HepG2 (cell line): ENCODE results near the gene ACTR10. TPM values are rescaled to one million over a fixed set of nuclear protein-coding genes. Genes with fewer than 3 reads are reported as not detected.

Source experiments
- ATAC-seq: fragments of 200-7000 bp; cut with Tn5 transposase; 3 replicates; pipeline ENCODE4 v1.9.1; 2020; ENCODE audit warnings: mild to moderate bottlenecking, moderate library complexity
- BruUV-seq: library from RNA; stranded (reverse); fragments of 400-500 nt; replicated peaks from 2 replicates; lab custom pipeline; 2021; lab: Mats Ljungman, UMichigan
- CTCF ChIA-PET: fragments of 300-600 bp; formaldehyde crosslinking; extraction: SDS; loops from one replicate; lab custom pipeline; 2021; ENCODE audit warnings: low total read pairs, inconsistent platforms, low intra/inter-chr PET ratio; lab: Yijun Ruan, JAX
- POLR2A ChIA-PET: fragments of 350-600 bp; sonication (Branson Sonifier 250); formaldehyde crosslinking; loops from one replicate; lab custom pipeline; 2020; ENCODE audit warnings: antibody characterized with exemption, inconsistent platforms; lab: Yijun Ruan, JAX
- DNase-seq: peaks from one replicate; pipeline ENCODE4 v3.0.0-alpha.2; 2015; ENCODE audit warnings: low spot score
- FAIRE-seq: peaks from 3 replicates; lab custom pipeline; 2011; peaks lifted over from hg19 to GRCh38; lab: Jason Lieb, UNC
- H2AFZ ChIP-seq: one replicate; pipeline ENCODE4 v1.6.1; 2011; ENCODE audit warnings: low read length, inconsistent platforms
- H3K27ac ChIP-seq: fragments of 300-600 bp; 3 replicates; pipeline ENCODE4 v1.8.0; 2011; ENCODE audit warnings: mixed run types, mild to moderate bottlenecking, mixed read lengths, low read length, inconsistent platforms; ENCODE audit not compliant: insufficient read depth; ENCODE audit errors: extremely low read length
- H3K27me3 ChIP-seq, 2 experiments: fragments of 200-600 bp in 1 of 2; 2 replicates in 1 of 2; 3 replicates in 1 of 2; pipeline versions ENCODE4 v1.6.0 to v1.8.0; 2011; ENCODE audit warnings: low read length in 2 of 2, mild to moderate bottlenecking in 2 of 2, moderate library complexity in 2 of 2, inconsistent platforms in 1 of 2; ENCODE audit not compliant: insufficient read depth in 2 of 2, control insufficient read depth in 1 of 2
- H3K36me3 ChIP-seq, 2 experiments: fragments of 200-600 bp in 1 of 2; replicated peaks in 1 of 2; 2 replicates in 1 of 2; 3 replicates in 1 of 2; pipeline versions ENCODE4 v1.5.1 to v1.8.0; 2011; ENCODE audit warnings: low read length in 2 of 2, inconsistent platforms in 1 of 2; ENCODE audit not compliant: insufficient read depth in 2 of 2, control insufficient read depth in 1 of 2
- H3K4me1 ChIP-seq: 2 replicates; pipeline ENCODE4 v1.5.1; 2012; ENCODE audit warnings: low read length, inconsistent platforms; ENCODE audit not compliant: insufficient read depth
- H3K4me2 ChIP-seq: 2 replicates; pipeline ENCODE4 v1.6.0; 2011; ENCODE audit warnings: low read depth, low read length, inconsistent platforms
- H3K4me3 ChIP-seq, 3 experiments: fragments of 200-600 bp in 1 of 3; sonication (generic), shearing (Covaris generic) in 1 of 3; replicated peaks in 1 of 3; 2 replicates each; pipeline ENCODE4 v1.5.1; 2011 to 2016; ENCODE audit warnings: low read length in 3 of 3, inconsistent platforms in 2 of 3, low read depth in 2 of 3, mild to moderate bottlenecking in 2 of 3, control low read depth in 1 of 3, mixed read lengths in 1 of 3; ENCODE audit not compliant: insufficient read depth in 1 of 3
- H3K79me2 ChIP-seq: one replicate; pipeline ENCODE4 v1.6.1; 2011; ENCODE audit warnings: low read length, inconsistent platforms; ENCODE audit not compliant: insufficient read depth
- H3K9ac ChIP-seq: 2 replicates; pipeline ENCODE4 v1.6.0; 2011; ENCODE audit warnings: mild to moderate bottlenecking, low read depth, low read length, inconsistent platforms; ENCODE audit not compliant: insufficient read depth
- H3K9me3 ChIP-seq: 2 replicates; pipeline ENCODE4 v1.5.1; 2012; ENCODE audit warnings: mild to moderate bottlenecking, low read length
- H4K20me1 ChIP-seq: 2 replicates; pipeline ENCODE4 v1.6.0; 2011; ENCODE audit warnings: inconsistent platforms, mild to moderate bottlenecking, low read length, moderate library complexity; ENCODE audit not compliant: insufficient read depth
- GPN1 ChIP-seq: sonication (generic); formaldehyde crosslinking; IDR thresholded peaks from 2 replicates; pipeline ENCODE4 v1.5.1; 2020; ENCODE audit warnings: missing genetic modification reagents, borderline replicate concordance
- NRL ChIP-seq: sonication (generic); formaldehyde crosslinking; IDR thresholded peaks from 2 replicates; pipeline ENCODE4 v1.5.0; 2020; ENCODE audit warnings: missing genetic modification reagents, mild to moderate bottlenecking, moderate library complexity, borderline replicate concordance
- SALL1 ChIP-seq: sonication (generic); formaldehyde crosslinking; IDR thresholded peaks from 2 replicates; pipeline ENCODE4 v1.8.0; 2022; ENCODE audit warnings: mild to moderate bottlenecking, missing genetic modification reagents
- SAP130 ChIP-seq: IDR thresholded peaks from 2 replicates; pipeline ENCODE4 v1.6.1; 2016; ENCODE audit warnings: low read depth
- SSRP1 ChIP-seq: IDR thresholded peaks from 2 replicates; pipeline ENCODE4 v1.6.1; 2016; ENCODE audit warnings: control low read depth
- TERF1 ChIP-seq: sonication (generic); formaldehyde crosslinking; IDR thresholded peaks from 2 replicates; pipeline ENCODE4 v1.8.0; 2022; ENCODE audit warnings: mild to moderate bottlenecking, missing genetic modification reagents, moderate library complexity
- WGBS: methylation state at CpG from one replicate; pipeline ENCODE4 v1.1.6; 2017; ENCODE audit warnings: low lambda C conversion rate; 5-methylcytosine and 5-hydroxymethylcytosine counted together
- in situ Hi-C: cut with HindIII; loops from 2 replicates; pipeline ENCODE4 v1.10.0; 2017; ENCODE audit warnings: low pct_unique_long_range_greater_than_20kb; ENCODE audit not compliant: extremely low pct_ligation_motif_present
- intact Hi-C: fragments of 100-400 bp; cut with micrococcal nuclease; formaldehyde crosslinking; loops from one replicate; pipeline ENCODE4 v1.10.0; 2022; ENCODE audit not compliant: unreplicated experiment
- polyA plus RNA-seq, 8 experiments: library from polyadenylated mRNA; depleted of rRNA in 3 of 8; stranded (reverse) in 7 of 8; unstranded in 1 of 8; fragments of >200 nt; fragmentation: Illumina TruSeq in 4 of 8; extraction: Trizol in 4 of 8; gene quantifications; 2 replicates each; pipeline versions ENCODE4 v1.2.1 to v1.2.3, GENCODE V29; 2011 to 2016; ENCODE audit warnings: low read depth in 4 of 8, missing spikeins in 1 of 8, mixed read lengths in 1 of 8; ENCODE audit not compliant: insufficient read depth in 1 of 8
- total RNA-seq, 5 experiments: library from RNA; depleted of rRNA; stranded (reverse); fragments of >200 nt; fragmentation: Illumina TruSeq; extraction: Trizol; gene quantifications; 2 replicates each; pipeline ENCODE4 v1.2.3, GENCODE V29; 2016; ENCODE audit warnings: low read depth in 1 of 5
- TF ChIP-seq, protein P1 (sequence below): sonication (generic); formaldehyde crosslinking; IDR thresholded peaks from 2 replicates; pipeline ENCODE4 v1.4.0; 2020; ENCODE audit warnings: missing genetic modification reagents, borderline replicate concordance
- TF ChIP-seq, protein P2 (sequence below): sonication (generic); formaldehyde crosslinking; IDR thresholded peaks from 2 replicates; pipeline ENCODE4 v1.4.0; 2020; ENCODE audit warnings: mild to moderate bottlenecking, low read depth, missing genetic modification reagents
- TF ChIP-seq, protein P3 (sequence below): sonication (generic); formaldehyde crosslinking; IDR thresholded peaks from 2 replicates; pipeline ENCODE4 v1.4.0; 2020; ENCODE audit warnings: mild to moderate bottlenecking, missing genetic modification reagents
- TF ChIP-seq, protein P4 (sequence below): sonication (generic); formaldehyde crosslinking; IDR thresholded peaks from 2 replicates; pipeline ENCODE4 v1.4.0; 2020; ENCODE audit warnings: missing genetic modification reagents, mild to moderate bottlenecking, borderline replicate concordance

ACTR10 gene
- total and polyA plus RNA-seq, 2 of the 13 experiments (the other 11 are each of a cell fraction or from before 2014, with no cell fraction given), result 30.0 to 41.3 TPM

DNA sequence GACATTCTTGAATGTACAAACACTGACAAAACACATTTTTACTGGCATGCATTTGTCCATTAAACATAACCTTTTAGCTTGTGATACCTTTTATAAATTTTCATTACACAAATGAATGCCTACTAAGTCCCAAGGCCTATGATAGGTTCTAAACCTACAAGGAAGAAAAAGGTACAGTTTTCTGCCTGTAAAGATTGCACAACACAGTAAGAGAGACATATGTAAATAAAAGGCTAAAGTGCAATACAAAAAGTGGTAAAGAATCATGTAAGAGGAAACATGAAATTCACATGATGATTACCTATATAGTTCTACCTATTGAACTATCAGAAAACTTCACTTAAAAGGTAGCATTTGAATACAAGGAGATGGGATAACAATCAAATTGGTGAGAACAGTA is 83.8 kb downstream of the ACTR10 start (continued):
- TF ChIP-seq, protein P1, sequence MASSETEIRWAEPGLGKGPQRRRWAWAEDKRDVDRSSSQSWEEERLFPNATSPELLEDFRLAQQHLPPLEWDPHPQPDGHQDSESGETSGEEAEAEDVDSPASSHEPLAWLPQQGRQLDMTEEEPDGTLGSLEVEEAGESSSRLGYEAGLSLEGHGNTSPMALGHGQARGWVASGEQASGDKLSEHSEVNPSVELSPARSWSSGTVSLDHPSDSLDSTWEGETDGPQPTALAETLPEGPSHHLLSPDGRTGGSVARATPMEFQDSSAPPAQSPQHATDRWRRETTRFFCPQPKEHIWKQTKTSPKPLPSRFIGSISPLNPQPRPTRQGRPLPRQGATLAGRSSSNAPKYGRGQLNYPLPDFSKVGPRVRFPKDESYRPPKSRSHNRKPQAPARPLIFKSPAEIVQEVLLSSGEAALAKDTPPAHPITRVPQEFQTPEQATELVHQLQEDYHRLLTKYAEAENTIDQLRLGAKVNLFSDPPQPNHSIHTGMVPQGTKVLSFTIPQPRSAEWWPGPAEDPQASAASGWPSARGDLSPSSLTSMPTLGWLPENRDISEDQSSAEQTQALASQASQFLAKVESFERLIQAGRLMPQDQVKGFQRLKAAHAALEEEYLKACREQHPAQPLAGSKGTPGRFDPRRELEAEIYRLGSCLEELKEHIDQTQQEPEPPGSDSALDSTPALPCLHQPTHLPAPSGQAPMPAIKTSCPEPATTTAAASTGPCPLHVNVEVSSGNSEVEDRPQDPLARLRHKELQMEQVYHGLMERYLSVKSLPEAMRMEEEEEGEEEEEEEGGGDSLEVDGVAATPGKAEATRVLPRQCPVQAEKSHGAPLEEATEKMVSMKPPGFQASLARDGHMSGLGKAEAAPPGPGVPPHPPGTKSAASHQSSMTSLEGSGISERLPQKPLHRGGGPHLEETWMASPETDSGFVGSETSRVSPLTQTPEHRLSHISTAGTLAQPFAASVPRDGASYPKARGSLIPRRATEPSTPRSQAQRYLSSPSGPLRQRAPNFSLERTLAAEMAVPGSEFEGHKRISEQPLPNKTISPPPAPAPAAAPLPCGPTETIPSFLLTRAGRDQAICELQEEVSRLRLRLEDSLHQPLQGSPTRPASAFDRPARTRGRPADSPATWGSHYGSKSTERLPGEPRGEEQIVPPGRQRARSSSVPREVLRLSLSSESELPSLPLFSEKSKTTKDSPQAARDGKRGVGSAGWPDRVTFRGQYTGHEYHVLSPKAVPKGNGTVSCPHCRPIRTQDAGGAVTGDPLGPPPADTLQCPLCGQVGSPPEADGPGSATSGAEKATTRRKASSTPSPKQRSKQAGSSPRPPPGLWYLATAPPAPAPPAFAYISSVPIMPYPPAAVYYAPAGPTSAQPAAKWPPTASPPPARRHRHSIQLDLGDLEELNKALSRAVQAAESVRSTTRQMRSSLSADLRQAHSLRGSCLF (CRISPR knock-in tag), result no peak
- TF ChIP-seq TERF1 (CRISPR knock-in tag), result no peak

DNA sequence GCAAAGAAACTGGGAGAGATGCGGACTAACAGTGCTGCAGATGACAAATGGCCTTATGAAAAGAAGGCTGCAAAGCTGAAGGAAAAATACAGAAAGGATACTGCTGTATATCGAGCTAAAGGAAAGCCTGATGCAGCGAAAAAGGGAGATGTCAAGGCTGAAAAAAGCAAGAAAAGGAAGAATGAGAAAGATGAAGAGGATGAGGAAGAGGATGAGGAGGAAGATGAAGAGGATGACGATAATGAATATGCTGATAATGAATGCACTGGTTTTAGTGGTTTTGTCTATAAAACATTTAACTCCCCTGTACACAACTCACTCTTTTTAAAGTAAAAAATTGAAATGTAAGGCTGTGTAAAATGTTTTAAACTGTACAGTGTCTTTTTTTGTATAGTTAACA is 85.2 kb downstream of the ACTR10 start:
- FAIRE-seq, result no peak
- TF ChIP-seq, protein P2, sequence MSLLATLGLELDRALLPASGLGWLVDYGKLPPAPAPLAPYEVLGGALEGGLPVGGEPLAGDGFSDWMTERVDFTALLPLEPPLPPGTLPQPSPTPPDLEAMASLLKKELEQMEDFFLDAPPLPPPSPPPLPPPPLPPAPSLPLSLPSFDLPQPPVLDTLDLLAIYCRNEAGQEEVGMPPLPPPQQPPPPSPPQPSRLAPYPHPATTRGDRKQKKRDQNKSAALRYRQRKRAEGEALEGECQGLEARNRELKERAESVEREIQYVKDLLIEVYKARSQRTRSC (CRISPR knock-in tag), result no peak
- TF ChIP-seq NRL (CRISPR knock-in tag) (no peak), GPN1 (CRISPR knock-in tag) (no peak), SAP130 (CRISPR knock-in tag) (no peak), SALL1 (CRISPR knock-in tag) (no peak), SSRP1 (no peak)
- TF ChIP-seq, protein P3, sequence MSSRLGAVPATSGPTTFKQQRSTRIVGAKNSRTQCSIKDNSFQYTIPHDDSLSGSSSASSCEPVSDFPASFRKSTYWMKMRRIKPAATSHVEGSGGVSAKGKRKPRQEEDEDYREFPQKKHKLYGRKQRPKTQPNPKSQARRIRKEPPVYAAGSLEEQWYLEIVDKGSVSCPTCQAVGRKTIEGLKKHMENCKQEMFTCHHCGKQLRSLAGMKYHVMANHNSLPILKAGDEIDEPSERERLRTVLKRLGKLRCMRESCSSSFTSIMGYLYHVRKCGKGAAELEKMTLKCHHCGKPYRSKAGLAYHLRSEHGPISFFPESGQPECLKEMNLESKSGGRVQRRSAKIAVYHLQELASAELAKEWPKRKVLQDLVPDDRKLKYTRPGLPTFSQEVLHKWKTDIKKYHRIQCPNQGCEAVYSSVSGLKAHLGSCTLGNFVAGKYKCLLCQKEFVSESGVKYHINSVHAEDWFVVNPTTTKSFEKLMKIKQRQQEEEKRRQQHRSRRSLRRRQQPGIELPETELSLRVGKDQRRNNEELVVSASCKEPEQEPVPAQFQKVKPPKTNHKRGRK (CRISPR knock-in tag), result no peak
- TF ChIP-seq, protein P4, sequence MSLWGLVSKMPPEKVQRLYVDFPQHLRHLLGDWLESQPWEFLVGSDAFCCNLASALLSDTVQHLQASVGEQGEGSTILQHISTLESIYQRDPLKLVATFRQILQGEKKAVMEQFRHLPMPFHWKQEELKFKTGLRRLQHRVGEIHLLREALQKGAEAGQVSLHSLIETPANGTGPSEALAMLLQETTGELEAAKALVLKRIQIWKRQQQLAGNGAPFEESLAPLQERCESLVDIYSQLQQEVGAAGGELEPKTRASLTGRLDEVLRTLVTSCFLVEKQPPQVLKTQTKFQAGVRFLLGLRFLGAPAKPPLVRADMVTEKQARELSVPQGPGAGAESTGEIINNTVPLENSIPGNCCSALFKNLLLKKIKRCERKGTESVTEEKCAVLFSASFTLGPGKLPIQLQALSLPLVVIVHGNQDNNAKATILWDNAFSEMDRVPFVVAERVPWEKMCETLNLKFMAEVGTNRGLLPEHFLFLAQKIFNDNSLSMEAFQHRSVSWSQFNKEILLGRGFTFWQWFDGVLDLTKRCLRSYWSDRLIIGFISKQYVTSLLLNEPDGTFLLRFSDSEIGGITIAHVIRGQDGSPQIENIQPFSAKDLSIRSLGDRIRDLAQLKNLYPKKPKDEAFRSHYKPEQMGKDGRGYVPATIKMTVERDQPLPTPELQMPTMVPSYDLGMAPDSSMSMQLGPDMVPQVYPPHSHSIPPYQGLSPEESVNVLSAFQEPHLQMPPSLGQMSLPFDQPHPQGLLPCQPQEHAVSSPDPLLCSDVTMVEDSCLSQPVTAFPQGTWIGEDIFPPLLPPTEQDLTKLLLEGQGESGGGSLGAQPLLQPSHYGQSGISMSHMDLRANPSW (CRISPR knock-in tag), result no peak

More for the DNA sequence above, 85.2 kb downstream of the ACTR10 start:
- ATAC-seq, result no peak
- Histone ChIP-seq H3K27ac (no peak overlapping the region), H3K9ac (no peak overlapping the region), H4K20me1 (no peaks in the 10 kb centered on the region), H2AFZ (no peak overlapping the region), H3K4me1 (peaks cover 99% of the 10 kb centered on the region), H3K27me3 (no peaks in the 10 kb centered on the region), H3K79me2 (peaks cover 74% of the 10 kb centered on the region), H3K4me3 (no peak overlapping the region), H3K36me3 (peaks cover 8 to 58% of the 10 kb centered on the region in 2 experiments), H3K4me2 (no peak overlapping the region), H3K9me3 (no peaks in the 10 kb centered on the region)
- no TSS peak for BruUV-seq
- ChIA-PET POLR2A (interaction anchor here (0.5 to 1.4 kb wide), 2 partner anchors 9 to 13 kb away, joined by 4 read pairs; partner anchors contain the start of gene ARID4A), CTCF (no interaction called here)
- in situ Hi-C loops, result no loop called here
- intact Hi-C loops, result no loop called here
- no peak for DNase-seq
- 95% methylated on average over 4 of the region's 4 CpGs for WGBS
